MCF 10A (cell line): Measurements from ENCODE around the gene EPHB3. TPM values are rescaled to one million over a fixed set of nuclear protein-coding genes. Genes with fewer than 3 reads are reported as not detected.
A peak's percentile ranks its signal among the peaks of the same experiment; 100 is the strongest.

Source experiments
- BruUV-seq: library from RNA; stranded (reverse); fragments of 400-500 nt; replicated peaks from 2 replicates; lab custom pipeline; 2021; lab: Mats Ljungman, UMichigan
- CTCF ChIA-PET: fragments of 300-600 bp; sonication (Branson Sonifier 250); formaldehyde crosslinking; extraction: SDS; loops from one replicate; lab custom pipeline; 2021; ENCODE audit warnings: antibody characterized with exemption, inconsistent platforms; lab: Yijun Ruan, JAX
- POLR2A ChIA-PET: fragments of 300-600, 350-650 bp; sonication (Branson Sonifier 250); formaldehyde crosslinking; extraction: SDS; loops from one replicate; lab custom pipeline; 2020; ENCODE audit warnings: antibody characterized with exemption, inconsistent platforms; lab: Yijun Ruan, JAX
- DNase-seq: peaks from one replicate; pipeline ENCODE4 v3.0.0-alpha.2; 2018; ENCODE audit not compliant: unreplicated experiment
- H3K27ac Mint-ChIP-seq: one replicate; pipeline ENCODE4 v1.8.0; 2022; ENCODE audit warnings: mild to moderate bottlenecking, low read depth, mixed read lengths; ENCODE audit not compliant: unreplicated experiment
- H3K27me3 Mint-ChIP-seq: one replicate; pipeline ENCODE4 v1.8.0; 2022; ENCODE audit warnings: mixed read lengths; ENCODE audit not compliant: insufficient read depth, unreplicated experiment
- H3K36me3 Mint-ChIP-seq: one replicate; pipeline ENCODE4 v1.8.0; 2022; ENCODE audit warnings: mild to moderate bottlenecking, moderate library complexity, mixed read lengths; ENCODE audit not compliant: insufficient read depth, unreplicated experiment
- H3K4me1 Mint-ChIP-seq: one replicate; pipeline ENCODE4 v1.8.0; 2022; ENCODE audit warnings: mixed read lengths; ENCODE audit not compliant: insufficient read depth, unreplicated experiment
- H3K4me3 Mint-ChIP-seq: one replicate; pipeline ENCODE4 v1.8.0; 2022; ENCODE audit warnings: mild to moderate bottlenecking, moderate library complexity, mixed read lengths; ENCODE audit not compliant: unreplicated experiment
- H3K9me3 Mint-ChIP-seq: one replicate; pipeline ENCODE4 v1.8.0; 2022; ENCODE audit warnings: mixed read lengths; ENCODE audit not compliant: unreplicated experiment
- CTCF ChIP-seq: fragments of 200-600 bp; IDR thresholded peaks from one replicate; pipeline ENCODE4 v1.8.0; 2022; ENCODE audit warnings: antibody characterized with exemption, mild to moderate bottlenecking; ENCODE audit not compliant: unreplicated experiment
- intact Hi-C: fragments of 100-400 bp; cut with micrococcal nuclease; formaldehyde crosslinking; loops from 2 replicates; pipeline ENCODE4 v1.14.1; 2022
- total RNA-seq: library from RNA; stranded (reverse); gene quantifications from 2 replicates; pipeline ENCODE4 v1.2.3, GENCODE V29; 2022

The EPHB3 gene
- total RNA-seq, 1 experiment from 2014 or later: 4.0 TPM

- no peak for TF ChIP-seq CTCF
- intact Hi-C loops: no loop called here
- ChIA-PET CTCF (interaction anchor here (0.6 kb wide), 1 partner anchor 37 kb away, joined by 3 read pairs; no protein-coding TSS in a partner anchor), POLR2A (no interaction called here)
- Mint-ChIP-seq H3K4me1 (peaks cover 26% of the 10 kb centered on the region), H3K27ac (no peak overlapping the region), H3K9me3 (no peaks in the 10 kb centered on the region), H3K36me3 (no peaks in the 10 kb centered on the region), H3K4me3 (no peak overlapping the region), H3K27me3 (no peaks in the 10 kb centered on the region)
- no TSS peak for BruUV-seq
- no peak for DNase-seq
Measured at GRCh38 chr3:184597829-184598573, 36.4 kb downstream of the EPHB3 start.

GRCh38 chr3:184598574-184598927 is 37.0 kb downstream of the EPHB3 start:
- Mint-ChIP-seq H3K9me3 (no peaks in the 10 kb centered on the region), H3K27me3 (no peaks in the 10 kb centered on the region), H3K4me3 (no peak overlapping the region), H3K27ac (no peak overlapping the region), H3K36me3 (no peaks in the 10 kb centered on the region), H3K4me1 (peaks cover 29% of the 10 kb centered on the region)
- POLR2A ChIA-PET: no interaction called here
- intact Hi-C loops: no loop called here
- BruUV-seq: no TSS peak
- no peak for TF ChIP-seq CTCF
- DNase-seq: no peak
- CTCF ChIA-PET: no interaction called here

GRCh38 chr3:184599143-184599542 is 37.6 kb downstream of the EPHB3 start:
- no TSS peak for BruUV-seq
- Mint-ChIP-seq H3K4me1 (peaks cover 29% of the 10 kb centered on the region), H3K27ac (no peak overlapping the region), H3K9me3 (no peaks in the 10 kb centered on the region), H3K36me3 (no peaks in the 10 kb centered on the region), H3K4me3 (no peak overlapping the region), H3K27me3 (no peaks in the 10 kb centered on the region)
- CTCF ChIA-PET: interaction anchor here (0.6 to 1.2 kb wide), 3 partner anchors 29 to 156 kb away, joined by 3 to 4 read pairs (median 3); no protein-coding TSS in a partner anchor
- TF ChIP-seq CTCF: no peak
- DNase-seq: no peak
- intact Hi-C loops: no loop called here
- POLR2A ChIA-PET: interaction anchor here (2.7 kb wide), 1 partner anchor 53 kb away, joined by 16 read pairs; no protein-coding TSS in a partner anchor

- POLR2A ChIA-PET: interaction anchor here (0.8 to 2.7 kb wide), 26 partner anchors 8 to 165 kb away, joined by 3 to 20 read pairs (median 6); partner anchors contain the start of genes EPHB3 and MAGEF1
- no peaks in the 10 kb centered on the region for H3K27me3 Mint-ChIP-seq
- H3K27ac Mint-ChIP-seq: peak overlapping the region; percentile 85
- H3K4me3 Mint-ChIP-seq: peak overlapping the region; percentile 33
- H3K4me1 Mint-ChIP-seq: peaks cover 29% of the 10 kb centered on the region
- CTCF ChIA-PET: interaction anchor here (0.6 to 2.0 kb wide), 10 partner anchors 8 to 177 kb away, joined by 3 to 7 read pairs (median 3); no protein-coding TSS in a partner anchor
- DNase-seq: peak; percentile 65
- intact Hi-C loops: loop anchor here (5.0 kb wide), 1 partner anchor 111 kb away; the partner anchor contains the start of gene MAGEF1
- no peak for TF ChIP-seq CTCF
- H3K9me3 Mint-ChIP-seq: no peaks in the 10 kb centered on the region
- BruUV-seq: no TSS peak
- no peaks in the 10 kb centered on the region for H3K36me3 Mint-ChIP-seq
Measured at GRCh38 chr3:184600685-184601377, 39.2 kb downstream of the EPHB3 start.
